ENCODE data around the gene UBA52.
"Not testable (repeated sequence)": the region's sequence is repeated elsewhere in the genome, so short reads cannot be mapped to it uniquely, and the experiment has no call there.

UBA52 gene

GRCh38 chr19:18557411-18558201 is 14.1 kb upstream of the UBA52 start, which contains the start of gene KXD1:
Gene KXD1 (plus strand): TSS chr19:18557870. CDS start chr19:18562057, 4,187 bp downstream.
- peak; percentile 99 for DNase-seq

GRCh38 chr19:18558202-18558555 is 13.5 kb upstream of the UBA52 start:
- no peak for DNase-seq

DNA sequence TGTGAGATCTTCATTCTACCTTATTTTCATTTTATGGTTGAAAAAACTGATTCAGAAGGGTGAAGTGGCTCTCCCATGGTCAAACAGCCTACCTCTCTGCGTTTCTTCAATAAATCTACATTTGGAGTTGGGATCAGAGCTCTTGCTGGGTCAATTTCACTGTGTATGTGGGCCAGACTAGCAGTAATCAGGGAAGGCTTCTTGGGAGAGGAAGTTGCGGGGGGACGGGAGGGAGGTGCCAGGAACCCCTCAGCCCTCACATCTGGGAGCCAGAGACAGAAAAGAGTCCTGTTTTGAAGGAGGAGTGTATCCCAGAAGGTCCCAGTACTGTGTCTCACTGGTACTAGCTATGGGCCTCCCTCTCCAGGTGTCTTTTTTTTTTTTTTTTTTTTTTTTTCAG is 13.1 kb upstream of the UBA52 start:
- no peak for DNase-seq

- DNase-seq, result no peak
Measured at GRCh38 chr19:18559685-18560084, 12.0 kb upstream of the UBA52 start.

DNA sequence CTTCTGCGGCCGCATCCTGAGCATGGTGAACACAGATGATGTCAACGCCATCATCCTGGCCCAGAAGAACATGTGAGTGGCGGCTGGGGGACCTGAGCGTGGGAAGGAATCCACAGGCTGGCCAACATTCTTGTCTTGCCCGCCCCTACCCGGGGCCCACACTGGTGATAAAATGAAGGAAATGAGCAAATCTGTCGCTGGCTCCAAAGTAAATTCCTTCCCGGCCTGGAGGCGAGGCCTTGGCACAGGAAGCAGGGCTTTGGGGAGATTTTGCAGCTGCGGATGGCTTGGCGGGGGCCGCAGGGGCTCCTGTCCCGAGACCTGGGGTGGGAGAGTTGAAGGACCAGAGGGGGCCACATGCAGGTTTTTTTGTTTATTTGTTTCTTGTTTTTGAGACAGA is 9.6 kb upstream of the UBA52 start:
- no peak for DNase-seq

DNA sequence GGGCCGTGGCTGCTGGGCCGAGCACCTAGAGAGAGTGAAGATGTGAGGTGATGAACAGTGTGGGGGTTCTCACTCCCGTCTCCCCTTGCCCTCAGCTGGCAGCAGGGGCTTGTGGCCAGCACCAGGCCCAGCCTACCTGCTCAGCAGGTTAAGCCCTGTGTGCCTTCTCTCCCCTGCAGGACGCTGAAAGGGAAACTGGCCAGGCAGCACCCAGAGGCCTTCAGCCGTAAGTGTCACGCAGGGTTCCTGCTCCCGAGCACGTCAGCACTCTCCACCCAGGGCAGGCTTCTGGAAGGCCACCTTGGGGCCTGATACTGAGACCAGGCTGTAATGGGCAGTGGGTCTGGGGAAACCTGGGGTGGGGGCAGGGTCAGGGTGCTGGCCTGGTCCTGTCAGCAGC is 4.7 kb upstream of the UBA52 start:
- no peak for DNase-seq

- DNase-seq, result no peak
Measured at GRCh38 chr19:18568367-18568766, 3.3 kb upstream of the UBA52 start.

- no peak for DNase-seq
Measured at GRCh38 chr19:18574691-18575291, 3.1 kb downstream of the UBA52 start.

DNA sequence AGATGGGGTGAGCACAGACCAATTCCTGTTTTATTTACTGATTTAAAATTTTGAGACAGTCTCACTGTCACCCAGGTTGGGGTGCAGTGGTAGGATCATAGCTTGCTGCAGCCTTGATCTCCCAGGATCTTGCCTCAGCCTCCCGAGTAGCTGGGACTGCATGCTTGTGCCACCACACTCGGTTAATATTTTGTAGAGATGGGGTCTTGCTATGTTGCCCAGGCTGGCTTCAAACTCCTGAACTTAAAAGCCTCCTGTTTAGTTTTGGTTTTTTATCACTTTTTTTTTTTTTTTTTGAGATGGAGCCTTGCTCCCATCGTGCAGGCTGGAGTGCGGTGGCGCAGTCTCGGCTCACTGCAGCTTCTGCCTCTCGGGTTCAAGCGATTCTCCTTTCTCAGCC is 4.7 kb downstream of the UBA52 start:
- no peak for DNase-seq

DNA sequence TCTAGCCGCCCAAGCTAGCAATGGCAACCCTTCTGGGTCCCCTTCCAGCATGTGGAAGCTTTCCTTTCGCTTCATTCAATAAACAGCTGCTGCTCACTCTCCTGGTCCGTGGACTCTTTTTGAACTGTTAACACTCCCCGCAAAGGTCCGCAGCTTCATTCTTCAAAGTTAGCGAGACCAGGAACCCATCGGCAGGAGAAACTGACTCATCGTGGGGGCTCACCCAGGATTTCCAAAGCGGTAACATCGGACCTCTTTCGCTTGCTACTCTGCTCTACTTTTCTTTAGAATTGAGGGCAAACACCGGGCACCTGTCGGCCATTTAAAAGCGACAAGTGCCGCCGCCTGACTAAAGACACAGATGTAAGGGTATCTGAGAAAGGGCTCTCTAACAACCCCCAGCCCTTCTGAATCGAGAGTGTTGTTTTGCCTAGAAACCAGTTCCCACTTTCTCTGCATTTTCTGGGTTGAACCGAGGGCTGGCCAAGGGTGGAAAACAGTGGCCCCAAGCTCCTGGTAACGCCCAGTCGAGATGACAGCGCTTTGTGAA is 5.8 kb downstream of the UBA52 start:
- no peak for DNase-seq

GRCh38 chr19:18580311-18580710 is 8.7 kb downstream of the UBA52 start:
- no peak for DNase-seq

- no peak for DNase-seq
Measured at GRCh38 chr19:18586306-18586705, 14.6 kb downstream of the UBA52 start.

DNA sequence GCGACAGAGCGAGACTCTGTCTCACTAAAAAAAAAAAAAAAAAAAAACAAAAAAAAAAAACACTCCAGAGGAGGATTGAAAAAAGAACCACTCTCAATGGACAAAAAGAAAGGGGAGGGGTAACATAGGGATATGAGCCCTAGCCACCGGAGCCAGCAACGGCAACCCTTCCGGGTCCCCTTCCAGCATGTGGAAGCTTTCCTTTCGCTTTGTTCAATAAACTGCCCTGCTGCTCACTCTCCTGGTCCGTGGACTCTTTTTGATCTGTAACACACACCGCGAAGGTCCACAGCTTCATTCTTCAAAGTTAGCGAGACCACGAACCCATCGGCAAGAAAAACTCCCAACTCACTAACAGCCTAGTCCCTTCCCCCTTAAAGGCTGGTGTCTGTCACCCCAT is 15.9 kb downstream of the UBA52 start:
- DNase-seq, result no peak

DNA sequence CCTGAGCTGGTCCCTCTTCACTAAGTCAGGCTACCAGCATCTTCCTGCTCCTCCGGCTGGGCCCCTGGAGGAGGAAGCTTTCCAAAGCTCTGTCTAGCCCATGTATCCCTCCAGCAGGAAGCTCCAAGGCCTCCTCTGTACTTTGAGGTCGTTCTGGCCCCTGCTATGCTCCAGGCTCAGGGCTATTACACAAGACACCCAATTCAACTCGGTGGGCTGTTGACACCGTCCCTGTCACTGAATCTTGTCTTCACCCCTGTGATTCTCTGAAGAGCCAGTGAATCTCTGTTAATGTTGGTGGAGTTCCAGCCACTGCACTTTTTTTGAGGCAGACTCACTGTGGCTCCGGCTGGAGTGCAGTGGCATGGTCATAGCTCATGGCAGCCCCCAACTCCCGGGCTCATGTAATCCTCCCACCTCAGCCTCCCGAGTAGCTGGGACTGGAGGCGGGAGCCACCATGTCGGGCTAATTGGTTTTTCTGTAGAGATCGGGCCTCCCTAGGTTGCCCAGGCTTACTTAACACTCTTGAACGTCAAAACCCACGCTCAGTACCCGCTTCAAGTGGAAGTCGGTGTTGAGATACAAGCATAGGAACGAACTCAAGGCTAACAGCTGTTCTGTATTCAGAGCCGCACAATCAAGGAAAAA is 16.4 kb downstream of the UBA52 start:
- DNase-seq, result no peak

DNA sequence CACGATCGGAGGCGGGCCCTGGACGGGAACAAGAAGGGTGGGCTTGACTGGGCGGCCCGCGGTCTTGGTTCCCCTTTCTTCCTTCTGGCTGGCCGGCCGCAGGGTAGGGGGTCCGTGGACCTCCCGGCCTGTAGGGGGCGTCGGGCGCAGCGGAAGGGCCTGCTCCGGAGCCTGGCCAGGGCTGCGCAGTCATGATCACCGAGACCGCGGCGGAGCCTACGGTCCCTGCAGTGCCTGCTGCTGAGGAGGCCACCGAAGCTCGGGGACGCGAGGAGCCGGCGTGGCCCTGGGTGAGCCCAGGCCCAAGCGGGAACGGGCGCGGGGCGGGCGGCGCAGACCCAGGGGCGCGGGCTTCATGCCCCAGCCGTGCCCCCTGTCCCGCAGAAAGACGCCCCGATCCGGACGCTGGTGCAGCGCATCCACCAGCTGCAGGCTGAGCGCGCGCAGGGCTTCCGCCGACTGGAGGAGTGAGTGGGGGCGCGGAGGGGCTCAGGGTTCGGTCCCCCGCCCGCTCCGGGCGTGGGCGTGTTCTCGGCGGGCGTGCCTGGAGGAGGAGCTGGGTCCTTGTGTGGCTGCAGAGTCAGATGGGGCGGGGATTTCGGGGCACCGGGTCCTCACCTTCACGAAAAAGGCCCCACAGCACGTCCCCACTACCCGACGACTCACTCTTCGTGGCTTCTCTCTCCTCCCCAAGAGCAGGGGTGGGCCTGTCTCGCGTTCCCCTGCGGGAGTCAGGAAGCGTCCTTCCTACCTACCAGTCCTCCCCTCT is 17.1 kb downstream of the UBA52 start, which contains the start of gene REX1BD:
Gene REX1BD, plus strand, starts transcription at position 188 of the 769 bp plus-strand sequence. Its CDS starts 4 bp downstream, at position 192.
- peak; percentile 86 to 92 for DNase-seq

DNA sequence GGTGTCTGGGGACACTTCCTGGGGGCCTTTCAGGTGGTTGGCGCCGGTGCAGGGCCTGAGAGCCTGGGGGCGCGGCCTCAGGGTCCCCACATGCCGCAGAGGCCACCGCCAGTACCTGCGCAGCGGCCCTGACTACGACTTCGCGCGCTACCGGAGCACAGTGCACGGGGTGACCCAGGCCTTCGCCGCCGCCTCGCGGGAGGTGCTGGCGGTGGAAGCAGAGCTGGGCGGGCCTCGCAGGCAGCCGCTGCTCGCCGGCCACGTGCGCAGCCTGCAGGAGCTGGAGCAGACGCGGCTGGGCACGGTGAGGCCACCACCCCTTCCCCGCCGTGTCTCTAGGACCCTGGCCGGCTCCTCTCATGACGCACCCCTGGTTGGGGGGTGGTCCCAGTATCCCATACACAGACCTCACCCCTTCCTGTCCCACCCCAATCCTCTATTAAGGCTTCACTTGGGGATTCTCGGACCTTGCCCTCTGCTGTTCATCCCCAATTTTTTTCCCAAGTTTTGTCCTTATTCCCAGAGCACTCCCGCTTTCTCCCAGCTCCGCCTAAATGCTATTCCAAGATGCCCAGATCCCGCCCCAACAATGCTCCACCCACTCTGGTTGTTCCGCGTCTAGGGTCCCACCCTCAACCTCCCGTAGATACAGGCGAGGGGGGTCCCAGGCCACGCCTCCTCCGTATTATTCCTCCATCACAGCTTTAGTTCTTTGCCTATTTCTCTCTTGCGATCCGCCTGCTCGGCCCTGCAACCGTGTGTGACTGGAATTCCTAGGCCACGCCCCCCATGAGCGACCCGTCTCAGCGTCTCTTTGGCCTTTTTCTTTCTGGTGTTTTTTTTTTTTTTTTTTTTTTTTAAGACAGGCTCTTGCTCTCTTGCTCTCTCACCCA is 18.0 kb downstream of the UBA52 start:
- DNase-seq, result peak; percentile 67 to 70

GRCh38 chr19:18590273-18591272 is 18.9 kb downstream of the UBA52 start:
- DNase-seq, result peak in 1 of 2 experiments; percentile 34

- DNase-seq, result no peak
Measured at GRCh38 chr19:18591735-18592385, 20.2 kb downstream of the UBA52 start.

DNA sequence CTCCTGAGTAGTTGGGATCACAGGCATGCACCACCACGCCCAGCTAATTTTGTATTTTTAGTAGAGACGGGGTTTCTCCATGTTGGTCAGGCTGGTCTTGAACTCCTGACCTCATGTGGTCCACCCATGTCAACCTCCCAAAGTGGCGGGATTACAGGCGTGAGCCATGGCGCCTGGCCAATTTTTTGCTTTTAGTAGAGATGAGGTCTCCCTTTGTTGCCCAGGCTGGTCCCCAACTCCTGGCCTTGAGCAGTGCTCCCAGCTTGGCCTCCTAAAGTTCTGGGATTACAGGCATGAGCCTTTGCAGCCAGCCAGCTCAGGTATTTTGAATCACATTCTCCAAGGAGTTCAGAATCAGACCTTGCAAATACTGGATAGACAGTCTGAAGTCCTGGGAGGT is 21.1 kb downstream of the UBA52 start:
- not testable (repeated sequence) for DNase-seq

All from activated CD4-positive, alpha-beta T cell treated with anti-CD3 and anti-CD28 coated beads, Interleukin-2, amount 50 U/mL, for 48 hours (primary cell).